SK-N-SH (cell line): ENCODE measurements around the gene TRIM8.

ENCODE experiments used
- EP300 ChIP-seq, 2 experiments: IDR thresholded peaks; 2 replicates each; pipeline versions ENCODE4 v1.4.0 to v1.6.1; 2012; ENCODE audit warnings: borderline replicate concordance in 1 of 2, low read depth in 1 of 2, low read length in 1 of 2
- GABPA ChIP-seq: IDR thresholded peaks from 2 replicates; pipeline ENCODE4 v1.4.0; 2012; ENCODE audit warnings: low read depth, mild to moderate bottlenecking
- MEF2A ChIP-seq: IDR thresholded peaks from 2 replicates; pipeline ENCODE4 v1.4.0; 2012; ENCODE audit warnings: low read depth, borderline replicate concordance
- NFIC ChIP-seq: IDR thresholded peaks from 2 replicates; pipeline ENCODE4 v1.4.0; 2012; ENCODE audit warnings: borderline replicate concordance
- POLR2AphosphoS5 ChIP-seq: IDR thresholded peaks from 2 replicates; pipeline ENCODE4 v1.6.1; 2012; ENCODE audit warnings: low read depth, low read length
- RAD21 ChIP-seq: IDR thresholded peaks from 2 replicates; pipeline ENCODE4 v1.6.1; 2012; ENCODE audit warnings: mild to moderate bottlenecking, low read length
- TAF1 ChIP-seq: IDR thresholded peaks from 2 replicates; pipeline ENCODE4 v1.6.1; 2012; ENCODE audit warnings: low read depth, mild to moderate bottlenecking, low read length, moderate library complexity, borderline replicate concordance
- YY1 ChIP-seq: IDR thresholded peaks from 2 replicates; pipeline ENCODE4 v1.4.0; 2012; ENCODE audit warnings: low read depth, mild to moderate bottlenecking
- TF ChIP-seq, protein P1 (sequence below): IDR thresholded peaks from 2 replicates; pipeline ENCODE4 v1.6.1; 2012; ENCODE audit warnings: mild to moderate bottlenecking, low read depth, low read length, moderate library complexity
- TF ChIP-seq, protein P2 (sequence below): fragments of 200-600 bp; sonication (generic); IDR thresholded peaks from 2 replicates; pipeline ENCODE4 v1.6.1; 2017; ENCODE audit warnings: antibody characterized with exemption, mild to moderate bottlenecking, moderate library complexity
- TF ChIP-seq, protein P3 (sequence below): IDR thresholded peaks from 2 replicates; pipeline ENCODE4 v1.4.0; 2012; ENCODE audit warnings: low read depth, borderline replicate concordance
- TF ChIP-seq, protein P4 (sequence below): fragments of 150-350 bp; IDR thresholded peaks from 2 replicates; pipeline ENCODE4 v1.6.1; 2017; ENCODE audit warnings: antibody characterized with exemption, low read length, low read depth, borderline replicate concordance
- TF ChIP-seq, protein P5 (sequence below): IDR thresholded peaks from 2 replicates; pipeline ENCODE4; 2012

DNA sequence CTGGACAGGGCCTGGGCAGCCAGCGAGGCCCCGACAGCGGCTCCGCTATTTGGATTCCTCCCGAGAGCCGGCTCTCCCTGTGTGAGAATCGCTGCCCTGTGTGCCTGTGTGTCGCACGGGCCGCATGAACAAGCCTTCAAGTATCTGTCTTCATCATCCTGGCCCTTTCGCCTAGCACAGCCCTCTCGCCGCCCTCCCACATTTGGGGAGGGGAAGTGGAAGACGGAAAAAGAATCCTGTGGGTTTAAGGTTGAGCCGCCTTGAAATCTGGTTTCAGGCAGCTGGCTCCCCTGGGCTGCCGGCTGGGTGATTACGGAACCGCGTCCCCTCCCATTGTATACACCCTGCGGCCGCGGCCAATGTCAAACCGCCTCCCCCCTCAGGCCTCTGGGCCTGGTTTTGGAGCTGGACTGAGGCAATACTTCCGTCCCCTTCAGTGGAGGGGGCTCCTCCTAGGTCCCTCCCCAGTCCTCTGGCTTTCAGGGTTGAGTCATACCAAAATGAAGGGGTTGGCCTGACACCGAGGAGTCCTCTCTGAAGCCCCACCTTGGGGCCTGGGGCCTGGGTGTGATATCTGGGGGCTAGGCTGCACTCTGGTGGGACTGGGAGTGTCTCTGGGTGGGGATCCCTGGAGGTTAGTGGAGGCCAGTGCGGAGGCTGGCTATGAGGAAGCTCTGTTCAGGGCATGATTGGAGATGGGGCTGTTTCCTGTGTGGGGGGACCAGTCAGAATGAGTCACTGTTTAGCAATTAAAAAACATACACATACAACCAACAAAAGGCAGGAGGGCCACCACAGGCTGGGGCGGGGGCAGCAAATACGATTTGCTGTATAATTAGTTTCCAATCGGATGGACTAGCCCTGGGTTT is 1.7 kb downstream of the TRIM8 start:
- TF ChIP-seq, protein P1, sequence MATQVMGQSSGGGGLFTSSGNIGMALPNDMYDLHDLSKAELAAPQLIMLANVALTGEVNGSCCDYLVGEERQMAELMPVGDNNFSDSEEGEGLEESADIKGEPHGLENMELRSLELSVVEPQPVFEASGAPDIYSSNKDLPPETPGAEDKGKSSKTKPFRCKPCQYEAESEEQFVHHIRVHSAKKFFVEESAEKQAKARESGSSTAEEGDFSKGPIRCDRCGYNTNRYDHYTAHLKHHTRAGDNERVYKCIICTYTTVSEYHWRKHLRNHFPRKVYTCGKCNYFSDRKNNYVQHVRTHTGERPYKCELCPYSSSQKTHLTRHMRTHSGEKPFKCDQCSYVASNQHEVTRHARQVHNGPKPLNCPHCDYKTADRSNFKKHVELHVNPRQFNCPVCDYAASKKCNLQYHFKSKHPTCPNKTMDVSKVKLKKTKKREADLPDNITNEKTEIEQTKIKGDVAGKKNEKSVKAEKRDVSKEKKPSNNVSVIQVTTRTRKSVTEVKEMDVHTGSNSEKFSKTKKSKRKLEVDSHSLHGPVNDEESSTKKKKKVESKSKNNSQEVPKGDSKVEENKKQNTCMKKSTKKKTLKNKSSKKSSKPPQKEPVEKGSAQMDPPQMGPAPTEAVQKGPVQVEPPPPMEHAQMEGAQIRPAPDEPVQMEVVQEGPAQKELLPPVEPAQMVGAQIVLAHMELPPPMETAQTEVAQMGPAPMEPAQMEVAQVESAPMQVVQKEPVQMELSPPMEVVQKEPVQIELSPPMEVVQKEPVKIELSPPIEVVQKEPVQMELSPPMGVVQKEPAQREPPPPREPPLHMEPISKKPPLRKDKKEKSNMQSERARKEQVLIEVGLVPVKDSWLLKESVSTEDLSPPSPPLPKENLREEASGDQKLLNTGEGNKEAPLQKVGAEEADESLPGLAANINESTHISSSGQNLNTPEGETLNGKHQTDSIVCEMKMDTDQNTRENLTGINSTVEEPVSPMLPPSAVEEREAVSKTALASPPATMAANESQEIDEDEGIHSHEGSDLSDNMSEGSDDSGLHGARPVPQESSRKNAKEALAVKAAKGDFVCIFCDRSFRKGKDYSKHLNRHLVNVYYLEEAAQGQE: no peak
- TF ChIP-seq, protein P2, sequence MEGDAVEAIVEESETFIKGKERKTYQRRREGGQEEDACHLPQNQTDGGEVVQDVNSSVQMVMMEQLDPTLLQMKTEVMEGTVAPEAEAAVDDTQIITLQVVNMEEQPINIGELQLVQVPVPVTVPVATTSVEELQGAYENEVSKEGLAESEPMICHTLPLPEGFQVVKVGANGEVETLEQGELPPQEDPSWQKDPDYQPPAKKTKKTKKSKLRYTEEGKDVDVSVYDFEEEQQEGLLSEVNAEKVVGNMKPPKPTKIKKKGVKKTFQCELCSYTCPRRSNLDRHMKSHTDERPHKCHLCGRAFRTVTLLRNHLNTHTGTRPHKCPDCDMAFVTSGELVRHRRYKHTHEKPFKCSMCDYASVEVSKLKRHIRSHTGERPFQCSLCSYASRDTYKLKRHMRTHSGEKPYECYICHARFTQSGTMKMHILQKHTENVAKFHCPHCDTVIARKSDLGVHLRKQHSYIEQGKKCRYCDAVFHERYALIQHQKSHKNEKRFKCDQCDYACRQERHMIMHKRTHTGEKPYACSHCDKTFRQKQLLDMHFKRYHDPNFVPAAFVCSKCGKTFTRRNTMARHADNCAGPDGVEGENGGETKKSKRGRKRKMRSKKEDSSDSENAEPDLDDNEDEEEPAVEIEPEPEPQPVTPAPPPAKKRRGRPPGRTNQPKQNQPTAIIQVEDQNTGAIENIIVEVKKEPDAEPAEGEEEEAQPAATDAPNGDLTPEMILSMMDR: no peak
- TF ChIP-seq GABPA (peak; percentile 47), RAD21 (no peak), NFIC (peak; percentile 34; the same call in 1 of the 2 replicates), POLR2AphosphoS5 (no peak; the same call in none of the 2 replicates), TAF1 (peak; percentile 38; the same call in 1 of the 2 replicates), EP300 (IDR thresholded peaks at IDR 0.05; ENCODE audit: borderline replicate concordance in 1 of 2, low read depth in 1 of 2, low read length in 1 of 2) (peak in 1 of 2 experiments; percentile 31; a peak in 1 of 4 replicates), MEF2A (no peak), YY1 (no peak)
- TF ChIP-seq, protein P3, sequence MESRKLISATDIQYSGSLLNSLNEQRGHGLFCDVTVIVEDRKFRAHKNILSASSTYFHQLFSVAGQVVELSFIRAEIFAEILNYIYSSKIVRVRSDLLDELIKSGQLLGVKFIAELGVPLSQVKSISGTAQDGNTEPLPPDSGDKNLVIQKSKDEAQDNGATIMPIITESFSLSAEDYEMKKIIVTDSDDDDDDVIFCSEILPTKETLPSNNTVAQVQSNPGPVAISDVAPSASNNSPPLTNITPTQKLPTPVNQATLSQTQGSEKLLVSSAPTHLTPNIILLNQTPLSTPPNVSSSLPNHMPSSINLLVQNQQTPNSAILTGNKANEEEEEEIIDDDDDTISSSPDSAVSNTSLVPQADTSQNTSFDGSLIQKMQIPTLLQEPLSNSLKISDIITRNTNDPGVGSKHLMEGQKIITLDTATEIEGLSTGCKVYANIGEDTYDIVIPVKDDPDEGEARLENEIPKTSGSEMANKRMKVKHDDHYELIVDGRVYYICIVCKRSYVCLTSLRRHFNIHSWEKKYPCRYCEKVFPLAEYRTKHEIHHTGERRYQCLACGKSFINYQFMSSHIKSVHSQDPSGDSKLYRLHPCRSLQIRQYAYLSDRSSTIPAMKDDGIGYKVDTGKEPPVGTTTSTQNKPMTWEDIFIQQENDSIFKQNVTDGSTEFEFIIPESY: no peak
- TF ChIP-seq, protein P4, sequence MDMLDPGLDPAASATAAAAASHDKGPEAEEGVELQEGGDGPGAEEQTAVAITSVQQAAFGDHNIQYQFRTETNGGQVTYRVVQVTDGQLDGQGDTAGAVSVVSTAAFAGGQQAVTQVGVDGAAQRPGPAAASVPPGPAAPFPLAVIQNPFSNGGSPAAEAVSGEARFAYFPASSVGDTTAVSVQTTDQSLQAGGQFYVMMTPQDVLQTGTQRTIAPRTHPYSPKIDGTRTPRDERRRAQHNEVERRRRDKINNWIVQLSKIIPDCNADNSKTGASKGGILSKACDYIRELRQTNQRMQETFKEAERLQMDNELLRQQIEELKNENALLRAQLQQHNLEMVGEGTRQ: no peak
- TF ChIP-seq, protein P5, sequence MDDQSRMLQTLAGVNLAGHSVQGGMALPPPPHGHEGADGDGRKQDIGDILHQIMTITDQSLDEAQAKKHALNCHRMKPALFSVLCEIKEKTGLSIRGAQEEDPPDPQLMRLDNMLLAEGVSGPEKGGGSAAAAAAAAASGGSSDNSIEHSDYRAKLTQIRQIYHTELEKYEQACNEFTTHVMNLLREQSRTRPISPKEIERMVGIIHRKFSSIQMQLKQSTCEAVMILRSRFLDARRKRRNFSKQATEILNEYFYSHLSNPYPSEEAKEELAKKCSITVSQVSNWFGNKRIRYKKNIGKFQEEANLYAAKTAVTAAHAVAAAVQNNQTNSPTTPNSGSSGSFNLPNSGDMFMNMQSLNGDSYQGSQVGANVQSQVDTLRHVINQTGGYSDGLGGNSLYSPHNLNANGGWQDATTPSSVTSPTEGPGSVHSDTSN: 0 out of 2 replicates have a peak, but pooled peaks have one; percentile 3
